Measurements from ENCODE around the gene UNC13A.

The UNC13A gene

DNA sequence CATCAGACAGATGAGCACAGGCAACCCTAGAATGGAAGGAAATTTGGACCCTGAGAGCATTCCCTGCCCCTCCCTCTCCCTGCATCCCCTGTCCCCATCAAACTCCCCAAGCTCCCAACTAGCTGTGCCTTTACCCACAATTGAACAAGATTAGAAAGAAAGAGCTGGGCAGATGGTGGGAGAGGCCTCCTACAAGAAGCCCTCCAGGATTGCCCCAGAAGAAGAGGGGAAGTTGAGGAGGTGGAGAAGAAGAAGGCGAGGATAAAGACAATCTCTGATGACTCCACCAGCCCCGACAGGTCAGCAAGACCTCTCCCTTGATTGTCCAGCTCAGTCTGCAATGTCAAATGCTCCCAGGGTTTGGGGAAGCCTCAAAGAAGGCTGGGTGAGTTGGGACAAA, 11.9 kb downstream of the UNC13A start:
- no peak overlapping the region for H3K27ac ChIP-seq
- TF ChIP-seq, protein P1, sequence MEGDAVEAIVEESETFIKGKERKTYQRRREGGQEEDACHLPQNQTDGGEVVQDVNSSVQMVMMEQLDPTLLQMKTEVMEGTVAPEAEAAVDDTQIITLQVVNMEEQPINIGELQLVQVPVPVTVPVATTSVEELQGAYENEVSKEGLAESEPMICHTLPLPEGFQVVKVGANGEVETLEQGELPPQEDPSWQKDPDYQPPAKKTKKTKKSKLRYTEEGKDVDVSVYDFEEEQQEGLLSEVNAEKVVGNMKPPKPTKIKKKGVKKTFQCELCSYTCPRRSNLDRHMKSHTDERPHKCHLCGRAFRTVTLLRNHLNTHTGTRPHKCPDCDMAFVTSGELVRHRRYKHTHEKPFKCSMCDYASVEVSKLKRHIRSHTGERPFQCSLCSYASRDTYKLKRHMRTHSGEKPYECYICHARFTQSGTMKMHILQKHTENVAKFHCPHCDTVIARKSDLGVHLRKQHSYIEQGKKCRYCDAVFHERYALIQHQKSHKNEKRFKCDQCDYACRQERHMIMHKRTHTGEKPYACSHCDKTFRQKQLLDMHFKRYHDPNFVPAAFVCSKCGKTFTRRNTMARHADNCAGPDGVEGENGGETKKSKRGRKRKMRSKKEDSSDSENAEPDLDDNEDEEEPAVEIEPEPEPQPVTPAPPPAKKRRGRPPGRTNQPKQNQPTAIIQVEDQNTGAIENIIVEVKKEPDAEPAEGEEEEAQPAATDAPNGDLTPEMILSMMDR (conservative IDR thresholded peaks at IDR 0.05): no peak
- TF ChIP-seq ZFX (IDR thresholded peaks at IDR 0.05): no peak

DNA sequence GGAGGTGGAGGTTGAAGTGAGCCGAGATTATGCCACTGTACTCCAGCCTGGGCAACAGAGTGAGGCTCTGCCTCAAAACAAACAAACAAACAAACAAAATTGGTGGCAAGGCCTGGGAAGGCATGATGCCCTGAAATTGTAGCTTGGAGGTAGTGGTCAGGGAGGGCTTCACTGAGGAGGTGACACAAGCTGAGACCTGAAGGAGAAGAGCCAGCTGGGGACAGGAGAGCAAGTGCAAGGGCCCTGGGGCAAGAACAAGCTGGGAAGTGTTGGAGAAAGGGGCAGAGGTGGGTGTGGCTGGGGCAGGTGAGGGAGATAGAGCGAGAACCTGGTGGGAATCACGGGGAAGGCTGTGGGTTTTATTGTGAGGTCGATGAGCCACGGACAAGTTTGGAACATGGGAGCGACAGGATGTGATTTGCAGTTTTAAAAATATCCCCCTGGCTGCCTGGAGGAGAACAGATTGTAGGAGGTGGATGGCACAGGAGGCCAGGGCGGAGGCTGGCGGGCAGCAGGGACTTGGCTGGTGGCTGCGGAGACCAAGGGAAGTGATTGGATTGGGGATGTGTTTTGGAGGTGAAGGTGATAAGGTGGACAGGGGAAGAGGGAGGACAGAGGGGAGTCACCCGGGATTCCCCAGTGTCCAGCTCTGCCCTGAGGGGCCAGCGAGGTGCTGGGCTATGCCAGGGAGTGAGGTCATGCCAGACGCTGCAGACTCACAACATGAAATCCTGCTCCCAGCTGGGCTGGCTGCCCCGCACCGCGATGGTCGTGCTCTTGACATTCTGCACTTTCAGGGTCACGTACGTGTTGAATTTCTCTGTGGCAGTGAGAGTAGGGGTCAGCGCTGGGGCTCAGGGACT, 14.0 kb downstream of the UNC13A start:
- TF ChIP-seq, protein P1 (conservative IDR thresholded peaks at IDR 0.05): no peak
- TF ChIP-seq ZFX (IDR thresholded peaks at IDR 0.05): no peak
- no peak overlapping the region for H3K27ac ChIP-seq

DNA sequence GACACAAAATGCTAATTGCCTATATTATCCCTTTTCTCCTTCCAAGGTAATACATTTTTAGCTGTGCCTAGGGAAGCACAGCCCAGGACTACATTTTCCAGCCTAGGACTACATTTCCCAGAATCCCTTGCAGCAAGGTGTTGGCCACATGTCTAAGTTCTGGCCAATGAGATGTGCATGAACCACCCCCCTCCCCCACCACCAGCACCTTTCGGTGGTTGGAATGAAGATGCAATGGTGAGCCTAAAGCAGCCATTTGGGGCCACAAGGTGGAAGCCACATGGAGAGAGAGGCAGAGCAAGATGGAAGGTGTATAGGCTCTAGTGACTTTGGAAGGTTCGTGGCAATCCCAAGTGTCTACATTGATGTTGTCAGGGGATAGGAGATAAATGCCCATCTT, 16.2 kb downstream of the UNC13A start:
- TF ChIP-seq, protein P1 (conservative IDR thresholded peaks at IDR 0.05): no peak
- TF ChIP-seq ZFX (IDR thresholded peaks at IDR 0.05): no peak
- no peak overlapping the region for H3K27ac ChIP-seq

DNA sequence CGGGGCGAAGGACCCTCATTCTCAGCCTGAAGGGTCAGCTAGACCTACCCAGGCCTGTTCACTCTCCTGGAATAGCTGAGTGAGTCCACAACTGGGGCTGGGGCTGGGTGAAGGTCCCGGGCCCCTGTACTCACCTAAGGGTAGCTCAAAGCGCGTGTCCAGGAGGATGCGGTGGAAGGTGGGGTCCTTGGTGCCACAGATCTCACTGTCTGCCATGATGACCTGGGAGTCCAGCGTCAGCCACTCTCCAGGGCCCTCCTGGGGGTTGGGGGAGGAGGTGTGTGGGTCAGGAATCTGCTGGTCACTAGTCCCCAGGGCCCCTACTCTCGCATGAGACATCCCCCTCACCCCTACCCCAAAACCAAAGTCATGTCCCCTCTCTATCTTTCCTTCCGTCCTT, 18.7 kb downstream of the UNC13A start:
- TF ChIP-seq, protein P1 (conservative IDR thresholded peaks at IDR 0.05): no peak
- no peak for TF ChIP-seq ZFX (IDR thresholded peaks at IDR 0.05)
- H3K27ac ChIP-seq: no peak overlapping the region

DNA sequence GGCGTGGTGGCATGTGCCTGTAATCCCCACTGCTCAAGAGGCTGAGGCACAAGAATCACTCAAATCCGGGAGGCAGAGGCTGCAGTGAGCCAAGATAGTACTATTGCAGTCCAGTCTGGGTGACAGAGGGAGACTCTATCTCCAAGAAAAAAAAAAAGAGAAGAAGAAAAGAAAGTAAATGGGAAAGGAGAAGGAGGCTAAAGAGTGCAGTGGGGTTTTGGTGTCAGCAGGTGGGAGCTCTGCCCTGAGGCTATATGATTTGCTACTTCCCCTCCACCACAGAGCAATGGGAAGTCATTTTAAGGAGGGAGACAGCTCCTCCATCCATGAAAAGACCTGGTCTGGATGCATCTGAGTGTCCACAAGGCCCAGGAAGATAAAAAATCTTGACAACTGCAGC, 23.1 kb downstream of the UNC13A start:
- no peak for TF ChIP-seq ZFX (IDR thresholded peaks at IDR 0.05)
- TF ChIP-seq, protein P1 (conservative IDR thresholded peaks at IDR 0.05): no peak
- no peak overlapping the region for H3K27ac ChIP-seq

DNA sequence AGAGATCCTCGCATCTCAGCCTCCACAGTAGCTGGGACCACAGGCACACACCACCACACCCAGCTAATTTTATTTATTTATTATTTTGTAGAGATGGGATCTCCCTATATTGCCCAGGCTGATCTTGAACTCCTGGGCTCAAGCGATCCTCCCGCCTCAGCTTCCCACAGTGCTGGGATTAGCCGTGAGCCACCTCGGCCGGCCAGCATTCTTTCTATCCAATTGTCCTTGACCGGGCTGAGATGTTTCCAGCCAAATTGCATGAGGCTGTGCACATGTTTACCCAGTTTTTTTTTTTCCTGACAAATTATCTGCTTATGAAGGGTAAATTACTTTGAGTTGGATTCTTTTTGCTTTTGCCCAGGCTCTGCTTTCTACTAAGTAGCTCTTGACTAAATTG, 28.2 kb downstream of the UNC13A start:
- no peak overlapping the region for H3K27ac ChIP-seq
- TF ChIP-seq, protein P1 (conservative IDR thresholded peaks at IDR 0.05): no peak
- no peak for TF ChIP-seq ZFX (IDR thresholded peaks at IDR 0.05)

DNA sequence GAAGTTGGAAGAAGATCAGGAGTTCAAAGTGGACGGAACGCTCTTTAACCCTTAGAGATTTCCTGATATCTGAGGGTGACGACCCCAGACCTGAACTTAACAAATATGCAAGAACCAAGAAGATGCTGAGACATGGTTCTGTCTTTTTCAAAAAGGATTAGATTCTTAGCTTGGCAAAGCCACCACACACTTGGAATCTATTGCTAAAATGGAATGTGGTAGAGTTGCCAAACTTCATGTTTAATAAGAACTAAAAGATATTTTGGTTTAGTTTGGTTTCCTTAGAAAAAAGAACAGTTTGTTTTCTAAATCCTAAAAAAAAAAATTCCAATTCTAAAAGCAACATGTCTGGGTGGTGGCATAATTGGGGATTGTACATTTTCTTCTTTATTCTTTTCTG, 29.5 kb downstream of the UNC13A start:
- H3K27ac ChIP-seq: no peak overlapping the region
- no peak for TF ChIP-seq ZFX (IDR thresholded peaks at IDR 0.05)
- TF ChIP-seq, protein P1 (conservative IDR thresholded peaks at IDR 0.05): no peak
